GM21723 (cell line): ENCODE results near the gene TRHDE.

Experiments used
- ATAC-seq: cut with Tn5 transposase; IDR thresholded peaks from one replicate; pipeline ENCODE4 v1.9.1; 2021; ENCODE audit warnings: mild to moderate bottlenecking, moderate library complexity; ENCODE audit not compliant: unreplicated experiment

Gene TRHDE

GRCh38 chr12:72272731-72273498 is 745 bp downstream of the TRHDE start:
- no peak for ATAC-seq

- ATAC-seq: no peak
Observed at GRCh38 chr12:72273499-72273837, 1.3 kb downstream of the TRHDE start.

DNA sequence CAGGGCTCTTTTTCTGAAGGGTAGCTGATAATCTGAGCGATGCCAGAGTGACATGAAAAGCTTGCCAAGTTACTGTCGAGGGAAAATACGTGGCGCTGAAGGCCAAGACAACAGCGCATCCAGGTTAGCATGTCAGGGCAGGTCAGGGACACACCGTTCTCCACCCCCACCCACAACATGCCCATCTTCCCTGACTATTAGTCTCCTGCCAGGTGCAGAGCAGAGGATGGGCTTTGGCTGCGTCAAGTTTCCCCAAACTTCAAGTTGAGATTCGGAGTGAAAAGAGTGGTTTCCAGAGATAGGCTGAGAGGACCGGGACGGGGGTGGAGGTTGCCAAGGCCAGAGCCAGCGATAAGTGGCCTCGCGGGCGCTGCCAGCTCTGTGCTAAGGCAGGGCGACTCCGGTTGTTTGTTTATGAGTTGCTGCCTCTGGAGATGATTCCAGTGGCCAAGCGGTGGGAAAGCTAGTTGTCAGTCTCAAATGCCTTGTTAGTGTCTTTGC is 1.7 kb downstream of the TRHDE start:
- ATAC-seq: no peak

DNA sequence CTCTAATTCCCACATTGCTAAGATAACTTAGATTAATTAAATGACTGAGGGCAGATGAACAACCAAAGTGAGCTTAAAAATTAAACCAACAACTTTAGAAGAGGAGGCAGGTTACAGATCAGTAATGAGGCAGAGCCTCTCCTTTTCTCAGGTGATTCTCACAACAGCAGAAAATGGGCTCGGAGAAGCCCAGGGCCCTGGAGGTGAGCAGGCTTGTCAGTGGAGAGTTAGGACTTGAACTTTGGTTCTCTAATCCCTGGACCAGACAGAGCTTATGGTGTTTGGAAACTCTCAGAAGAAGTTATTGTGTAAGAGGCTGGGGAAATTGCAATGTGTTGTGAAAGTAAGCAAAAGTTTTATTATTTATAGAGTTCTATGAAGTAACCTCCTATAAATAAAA is 2.8 kb downstream of the TRHDE start:
- ATAC-seq: no peak

GRCh38 chr12:72275526-72275925 is 3.4 kb downstream of the TRHDE start:
- no peak for ATAC-seq

DNA sequence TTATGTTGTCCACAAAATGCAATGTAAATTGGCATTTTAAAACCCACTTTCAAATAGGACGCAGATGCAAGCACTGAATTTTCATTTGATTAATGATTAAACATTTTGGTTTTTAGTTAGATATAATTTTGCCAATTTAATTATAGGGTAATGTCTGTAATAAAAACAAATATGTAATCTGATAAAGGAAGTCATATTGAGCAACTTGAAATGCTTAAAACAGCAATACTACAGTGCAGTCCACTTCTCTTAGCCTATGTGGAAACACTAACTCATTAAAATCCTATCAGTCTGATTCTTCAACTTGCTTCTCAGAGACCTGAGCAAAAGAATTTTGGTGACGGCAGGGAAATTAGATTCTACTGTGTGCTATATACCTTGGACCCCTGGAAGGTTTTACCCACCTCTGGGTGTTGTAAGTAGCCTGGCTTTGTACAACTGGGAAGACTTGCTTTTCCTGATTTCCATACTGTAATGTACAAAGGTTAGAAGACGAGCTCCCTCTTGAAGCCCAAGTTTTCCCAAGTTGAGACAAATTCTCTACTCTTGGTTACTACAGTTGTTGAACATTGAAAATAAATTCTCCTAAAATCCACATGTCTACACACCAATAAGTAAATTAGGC is 4.1 kb downstream of the TRHDE start:
- no peak for ATAC-seq

DNA sequence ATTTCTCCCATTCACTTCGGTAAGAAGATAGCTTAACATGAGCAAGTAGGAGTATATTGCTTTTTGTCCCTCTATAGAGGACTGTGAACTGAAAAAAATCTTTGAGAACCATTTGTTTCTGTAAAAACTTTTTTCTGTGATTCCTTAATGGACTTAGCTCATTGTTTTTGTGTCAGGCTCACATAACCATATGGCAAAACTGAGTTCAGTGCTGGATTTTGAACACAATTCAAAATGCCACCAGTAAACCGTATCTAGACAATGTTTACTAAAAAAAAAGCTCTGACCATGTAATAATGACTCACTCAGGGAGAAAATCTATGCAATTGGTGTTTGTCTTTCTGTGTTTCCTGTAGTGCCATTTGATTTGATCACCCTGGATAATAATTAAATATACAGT is 5.2 kb downstream of the TRHDE start:
- ATAC-seq: no peak

DNA sequence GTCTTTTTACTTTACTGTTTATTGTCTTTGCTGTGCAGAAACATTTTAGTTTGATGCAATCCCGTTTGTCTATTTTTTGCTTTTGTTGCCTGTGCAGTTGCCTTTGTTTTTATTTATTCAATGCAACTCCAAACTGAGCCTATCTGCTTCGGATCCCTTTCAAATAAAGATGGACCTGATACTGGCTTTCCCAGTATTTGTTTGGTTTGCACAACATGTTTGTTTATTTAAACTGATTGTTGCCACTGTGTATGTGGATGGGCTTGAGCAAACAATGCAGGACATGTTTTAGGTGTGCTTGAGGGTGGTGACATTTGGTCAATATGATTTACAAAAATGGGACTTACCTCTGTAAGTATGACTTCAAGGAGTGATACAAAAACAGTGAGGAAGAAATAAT is 6.7 kb downstream of the TRHDE start:
- no peak for ATAC-seq

DNA sequence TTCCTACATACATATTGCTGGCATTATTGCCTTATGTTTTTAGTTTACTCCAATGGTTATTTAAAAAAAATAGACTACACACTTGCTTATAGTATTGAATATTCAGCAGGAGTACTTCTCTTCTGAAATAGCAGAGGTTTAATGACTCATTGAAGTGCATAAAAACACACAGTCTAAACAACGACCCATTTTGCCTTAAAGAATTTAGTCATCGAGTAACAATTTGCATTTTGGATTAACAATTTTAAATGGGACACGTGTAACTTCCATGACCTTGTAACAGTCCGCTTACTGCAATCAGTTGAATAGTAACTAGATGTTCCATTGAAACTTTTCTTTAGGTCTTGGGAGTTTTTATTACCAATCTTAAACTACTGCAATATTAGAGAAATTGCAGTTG is 9.0 kb downstream of the TRHDE start:
- ATAC-seq: no peak

DNA sequence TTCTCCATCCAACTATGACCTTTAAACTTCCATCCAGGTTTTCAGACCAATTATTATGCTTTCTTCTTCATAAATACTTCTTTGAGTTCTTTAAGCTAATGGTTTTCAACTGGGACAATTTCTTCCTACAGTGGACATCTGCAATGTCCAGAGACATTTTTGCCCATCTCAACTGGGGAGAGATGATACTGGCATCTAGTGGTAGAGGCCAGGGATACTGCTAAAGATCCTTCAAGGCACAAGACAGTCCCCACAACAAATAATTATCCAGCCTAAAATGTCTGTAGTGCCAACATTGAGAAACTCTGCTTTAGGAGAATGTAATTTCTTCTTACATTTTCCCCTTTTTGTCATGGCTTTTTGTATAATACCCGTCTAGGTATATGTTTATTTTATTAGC is 10.6 kb downstream of the TRHDE start:
- no peak for ATAC-seq

GRCh38 chr12:72285861-72286260 is 13.7 kb downstream of the TRHDE start:
- no peak for ATAC-seq

- ATAC-seq: no peak
Observed at GRCh38 chr12:72286526-72286925, 14.4 kb downstream of the TRHDE start.

DNA sequence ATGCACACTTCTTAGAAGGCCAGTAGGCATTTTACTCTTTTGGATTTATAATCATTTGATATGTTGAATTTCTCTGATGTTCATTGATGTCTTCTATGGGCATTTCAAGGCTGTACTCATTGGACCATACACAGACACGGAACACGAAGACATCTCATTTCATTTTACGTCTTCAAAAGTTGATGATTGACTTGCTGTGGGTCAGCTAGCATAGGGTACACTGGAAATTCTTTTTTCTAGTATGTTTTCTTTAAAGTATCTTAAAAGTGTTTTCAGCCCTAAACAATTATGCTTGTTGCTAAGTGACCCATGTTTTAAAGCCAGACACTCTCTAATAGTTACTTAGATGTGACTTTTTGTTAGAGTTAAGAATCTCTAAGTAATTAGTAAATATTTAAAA is 16.3 kb downstream of the TRHDE start:
- ATAC-seq: no peak

- no peak for ATAC-seq
Observed at GRCh38 chr12:72288911-72289310, 16.7 kb downstream of the TRHDE start.

- no peak for ATAC-seq
Observed at GRCh38 chr12:72289633-72290032, 17.5 kb downstream of the TRHDE start.

GRCh38 chr12:72291175-72291574 is 19.0 kb downstream of the TRHDE start:
- ATAC-seq: no peak

DNA sequence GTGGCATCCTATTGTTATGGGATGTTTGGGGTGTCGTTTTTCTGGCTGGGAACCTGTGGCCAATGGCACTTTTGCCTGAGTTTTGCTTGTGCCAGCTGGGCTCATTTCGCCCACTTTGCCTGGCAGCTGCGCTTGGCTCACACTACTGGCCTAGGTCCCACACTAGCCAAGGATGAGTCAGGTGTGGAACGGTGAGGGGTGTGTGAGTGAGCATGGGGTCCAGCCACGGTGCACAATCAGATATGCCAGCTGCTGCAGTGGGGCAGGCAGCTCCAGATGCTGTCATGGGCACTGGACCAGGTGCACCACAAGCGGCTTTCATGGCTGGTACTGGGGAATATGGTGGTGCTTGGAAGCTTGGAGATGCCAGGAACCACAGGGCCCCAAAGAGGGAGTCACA is 21.5 kb downstream of the TRHDE start:
- ATAC-seq: no peak

GRCh38 chr12:72295101-72295500 is 22.9 kb downstream of the TRHDE start:
- ATAC-seq: no peak

- ATAC-seq: no peak
Observed at GRCh38 chr12:72295744-72296143, 23.6 kb downstream of the TRHDE start.

DNA sequence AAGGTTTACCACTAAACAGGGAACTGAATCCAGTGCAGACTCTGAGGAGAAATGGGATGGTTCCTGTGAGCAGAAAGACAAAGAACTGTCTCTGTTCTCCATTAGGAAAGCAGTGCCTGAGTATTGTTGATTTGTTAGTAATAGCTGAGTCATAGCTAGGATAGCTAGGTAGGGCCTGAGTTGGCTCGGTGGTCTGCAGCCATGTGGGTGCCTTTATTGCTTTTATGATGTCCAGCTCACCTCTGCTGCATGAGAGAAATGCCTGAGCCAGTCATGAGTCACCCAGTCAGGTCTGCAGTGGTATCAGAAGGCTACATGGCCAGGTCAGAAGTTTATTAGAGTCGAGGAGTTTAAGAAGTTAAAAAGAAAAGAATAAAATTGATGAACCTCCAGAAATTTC is 24.2 kb downstream of the TRHDE start:
- no peak for ATAC-seq

GRCh38 chr12:72297666-72298065 is 25.5 kb downstream of the TRHDE start:
- ATAC-seq: no peak

DNA sequence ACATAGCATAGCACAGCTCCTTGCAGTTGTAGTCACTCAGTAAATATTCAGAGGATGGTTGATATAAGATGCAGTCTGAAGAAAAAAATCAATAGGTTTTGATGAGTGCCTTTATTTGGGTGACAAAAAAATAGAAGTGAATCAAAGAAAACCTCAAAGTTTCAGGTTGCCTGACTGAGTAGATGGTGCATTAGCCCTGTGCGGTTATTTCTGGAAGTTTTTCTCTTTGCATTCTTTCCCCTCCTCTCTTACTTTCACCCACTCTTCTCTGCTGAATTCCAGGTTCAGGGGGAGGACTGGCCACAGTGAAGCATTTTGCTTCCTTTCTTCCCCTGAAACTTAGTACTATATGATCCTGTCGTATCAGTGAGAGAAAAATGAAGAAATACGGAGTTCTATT is 28.6 kb downstream of the TRHDE start:
- ATAC-seq: no peak

- ATAC-seq: no peak
Observed at GRCh38 chr12:72304751-72305150, 32.6 kb downstream of the TRHDE start.
